ENCODE measurements around the gene TTLL10.

GRCh38 chr1:1199961-1200875, 26.5 kb downstream of the TTLL10 start:
- no peak for TF ChIP-seq SP1 (IDR thresholded peaks at IDR 0.05)
- TF ChIP-seq CTCF (IDR thresholded peaks at IDR 0.05; ENCODE audit: low read depth, low read length, missing input control): no peak
- no peak for TF ChIP-seq JUND (IDR thresholded peaks at IDR 0.05)
- TF ChIP-seq RXRA (IDR thresholded peaks at IDR 0.05): no peak
- no peak for TF ChIP-seq TAF1 (conservative IDR thresholded peaks at IDR 0.05)
- TF ChIP-seq YY1 (IDR thresholded peaks at IDR 0.05): no peak
- TF ChIP-seq, protein P1, sequence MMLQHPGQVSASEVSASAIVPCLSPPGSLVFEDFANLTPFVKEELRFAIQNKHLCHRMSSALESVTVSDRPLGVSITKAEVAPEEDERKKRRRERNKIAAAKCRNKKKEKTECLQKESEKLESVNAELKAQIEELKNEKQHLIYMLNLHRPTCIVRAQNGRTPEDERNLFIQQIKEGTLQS (IDR thresholded peaks at IDR 0.05): no peak
- TF ChIP-seq MAX (IDR thresholded peaks at IDR 0.05): no peak
- TF ChIP-seq GABPA (IDR thresholded peaks at IDR 0.05 in 1 of 2, conservative IDR thresholded peaks at IDR 0.05 in 1 of 2): no peak
- TF ChIP-seq, protein P2, sequence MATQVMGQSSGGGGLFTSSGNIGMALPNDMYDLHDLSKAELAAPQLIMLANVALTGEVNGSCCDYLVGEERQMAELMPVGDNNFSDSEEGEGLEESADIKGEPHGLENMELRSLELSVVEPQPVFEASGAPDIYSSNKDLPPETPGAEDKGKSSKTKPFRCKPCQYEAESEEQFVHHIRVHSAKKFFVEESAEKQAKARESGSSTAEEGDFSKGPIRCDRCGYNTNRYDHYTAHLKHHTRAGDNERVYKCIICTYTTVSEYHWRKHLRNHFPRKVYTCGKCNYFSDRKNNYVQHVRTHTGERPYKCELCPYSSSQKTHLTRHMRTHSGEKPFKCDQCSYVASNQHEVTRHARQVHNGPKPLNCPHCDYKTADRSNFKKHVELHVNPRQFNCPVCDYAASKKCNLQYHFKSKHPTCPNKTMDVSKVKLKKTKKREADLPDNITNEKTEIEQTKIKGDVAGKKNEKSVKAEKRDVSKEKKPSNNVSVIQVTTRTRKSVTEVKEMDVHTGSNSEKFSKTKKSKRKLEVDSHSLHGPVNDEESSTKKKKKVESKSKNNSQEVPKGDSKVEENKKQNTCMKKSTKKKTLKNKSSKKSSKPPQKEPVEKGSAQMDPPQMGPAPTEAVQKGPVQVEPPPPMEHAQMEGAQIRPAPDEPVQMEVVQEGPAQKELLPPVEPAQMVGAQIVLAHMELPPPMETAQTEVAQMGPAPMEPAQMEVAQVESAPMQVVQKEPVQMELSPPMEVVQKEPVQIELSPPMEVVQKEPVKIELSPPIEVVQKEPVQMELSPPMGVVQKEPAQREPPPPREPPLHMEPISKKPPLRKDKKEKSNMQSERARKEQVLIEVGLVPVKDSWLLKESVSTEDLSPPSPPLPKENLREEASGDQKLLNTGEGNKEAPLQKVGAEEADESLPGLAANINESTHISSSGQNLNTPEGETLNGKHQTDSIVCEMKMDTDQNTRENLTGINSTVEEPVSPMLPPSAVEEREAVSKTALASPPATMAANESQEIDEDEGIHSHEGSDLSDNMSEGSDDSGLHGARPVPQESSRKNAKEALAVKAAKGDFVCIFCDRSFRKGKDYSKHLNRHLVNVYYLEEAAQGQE (IDR thresholded peaks at IDR 0.05): no peak
- TF ChIP-seq RAD21 (IDR thresholded peaks at IDR 0.05): no peak
- no peak for TF ChIP-seq EGR1 (IDR thresholded peaks at IDR 0.05; ENCODE audit: low read depth in 2 of 2)
- TF ChIP-seq HNF4G (IDR thresholded peaks at IDR 0.05): no peak

Data from liver (tissue), 3 donors.